Measurements from ENCODE around the gene DOLK.

The DOLK gene

GRCh38 chr9:128936171-128936865, 11.1 kb downstream of the DOLK start:
- DNase-seq = no peak

DNA sequence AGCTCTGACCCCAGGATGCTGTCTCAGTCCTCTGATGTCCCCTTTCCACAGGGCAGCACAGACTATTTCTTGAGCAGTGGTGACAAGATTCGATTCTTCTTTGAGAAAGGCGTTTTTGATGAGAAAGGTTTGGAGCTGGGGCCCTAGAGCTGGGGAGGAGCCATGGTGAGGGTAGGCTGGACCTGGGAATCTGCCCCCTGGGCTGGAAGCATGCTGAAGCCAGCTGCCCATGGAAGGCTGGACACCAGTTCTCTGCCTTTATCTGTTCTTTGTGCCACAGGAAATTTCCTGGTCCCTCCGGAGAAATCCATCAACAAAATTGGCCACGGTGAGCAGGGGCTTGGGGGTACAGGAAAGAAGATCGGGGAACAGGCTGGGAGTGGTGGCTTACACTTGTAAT, 13.7 kb downstream of the DOLK start:
- DNase-seq = no peak

GRCh38 chr9:128929560-128929959, 17.8 kb downstream of the DOLK start:
- no peak for DNase-seq

DNA sequence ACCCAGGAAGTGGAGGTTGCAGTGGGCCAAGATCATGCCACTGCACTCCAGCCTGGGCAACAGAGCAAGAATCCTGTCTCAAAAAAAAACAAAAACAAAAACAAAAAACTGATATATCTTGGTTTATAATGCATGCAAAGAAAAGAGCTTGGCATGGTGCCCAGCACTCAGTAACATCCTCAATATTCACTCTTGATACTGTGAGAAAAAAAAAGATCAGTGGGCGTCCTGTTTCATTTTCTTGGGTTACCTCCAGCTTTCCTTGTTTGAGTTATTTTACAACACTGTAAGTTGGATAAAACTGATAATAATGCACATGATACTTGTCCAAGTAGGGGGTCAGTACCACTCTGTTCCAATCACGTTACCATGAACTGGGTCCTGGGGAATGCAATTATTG, 18.8 kb downstream of the DOLK start:
- peak in 2 of 58 donors; percentile 10 to 22 for DNase-seq

DNA sequence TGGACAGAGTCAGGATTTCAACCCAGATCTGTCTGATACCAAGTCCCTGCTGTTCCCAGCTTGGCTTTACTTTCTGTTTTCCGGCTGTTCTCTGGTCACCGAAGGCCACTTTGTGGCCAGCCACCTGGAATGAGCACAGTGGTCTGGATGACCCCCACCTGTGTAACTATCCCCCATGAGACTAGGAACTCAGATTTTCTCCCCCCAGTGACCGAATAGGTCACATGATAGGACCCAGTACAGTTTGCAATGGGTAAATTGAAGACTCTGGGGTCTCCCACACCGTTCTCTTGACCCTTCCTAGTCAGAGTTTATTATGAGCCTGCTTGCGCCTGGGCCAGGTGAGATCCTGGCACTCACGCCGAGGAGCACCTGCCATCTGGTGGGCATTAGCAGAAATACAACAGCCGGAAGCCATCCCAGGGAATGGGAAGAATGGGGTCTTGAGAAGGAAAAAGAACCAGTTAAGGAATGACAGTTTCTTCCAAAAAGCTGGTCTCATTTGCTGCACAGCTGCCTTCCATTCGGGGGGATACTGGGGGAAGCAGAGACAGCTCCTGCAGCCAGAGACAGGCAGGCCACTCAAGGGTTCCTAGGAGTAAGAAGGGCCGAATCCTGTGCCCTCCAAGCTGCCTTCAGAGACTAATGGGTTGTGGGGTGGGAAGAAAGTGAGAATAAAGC, 19.5 kb downstream of the DOLK start:
- DNase-seq = peak in 25 of 58 donors; percentile 5 to 63 (median 30)

GRCh38 chr9:128923493-128923883, 23.9 kb downstream of the DOLK start:
- DNase-seq = no peak

DNA sequence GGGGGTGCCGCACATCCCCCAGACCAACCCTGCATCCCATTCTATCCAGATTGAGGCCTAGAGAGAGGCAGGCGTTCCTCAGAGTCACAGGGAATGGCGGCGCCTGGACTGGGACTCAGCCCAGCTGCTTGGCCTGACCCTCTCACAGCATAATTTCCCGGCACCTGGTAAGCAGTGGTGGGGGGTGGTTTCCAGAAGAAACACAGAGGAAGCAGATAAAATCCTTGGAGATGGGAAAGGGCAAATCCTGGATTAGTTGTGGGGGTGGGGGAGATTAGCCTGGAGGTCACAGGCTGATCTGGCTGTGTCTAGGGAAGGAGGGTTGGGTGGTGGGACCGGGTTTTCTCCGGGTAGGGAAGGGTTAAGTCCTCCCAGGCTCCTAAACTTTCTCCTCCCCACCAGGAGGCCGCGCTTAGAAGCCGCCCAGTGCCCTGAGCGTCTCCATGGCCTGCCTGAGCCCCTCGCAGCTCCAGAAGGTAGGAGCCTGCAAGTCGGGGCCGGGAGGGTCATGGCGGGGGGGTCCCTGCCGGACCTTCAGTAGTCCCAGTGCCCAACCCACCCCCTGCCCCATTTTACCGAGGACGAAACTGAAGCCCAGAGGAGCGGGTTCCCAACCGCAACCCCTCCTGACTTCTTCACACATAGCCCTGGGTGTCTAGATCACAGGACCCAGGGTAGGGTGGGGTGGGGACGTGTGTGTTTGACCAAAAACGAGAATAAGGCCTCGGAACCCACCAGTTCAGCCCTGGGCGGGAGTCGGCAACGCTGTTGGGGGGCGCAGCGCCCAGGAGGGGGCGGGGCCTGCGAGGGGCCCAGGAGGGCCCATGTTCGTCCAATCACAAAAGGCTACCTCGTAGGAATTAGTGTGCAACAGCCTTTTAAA, 25.3 kb downstream of the DOLK start:
- DNase-seq = peak in 7 of 58 donors; percentile 11 to 52 (median 23)

- peak in 56 of 58 donors; percentile 17 to 93 (median 74) for DNase-seq
Observed at GRCh38 chr9:128920381-128921058, 26.9 kb downstream of the DOLK start, which contains the start of gene PHYHD1. TSS of gene PHYHD1 (plus strand) at chr9:128920982. CDS start at chr9:128922324, 1,342 bp downstream.

DNA sequence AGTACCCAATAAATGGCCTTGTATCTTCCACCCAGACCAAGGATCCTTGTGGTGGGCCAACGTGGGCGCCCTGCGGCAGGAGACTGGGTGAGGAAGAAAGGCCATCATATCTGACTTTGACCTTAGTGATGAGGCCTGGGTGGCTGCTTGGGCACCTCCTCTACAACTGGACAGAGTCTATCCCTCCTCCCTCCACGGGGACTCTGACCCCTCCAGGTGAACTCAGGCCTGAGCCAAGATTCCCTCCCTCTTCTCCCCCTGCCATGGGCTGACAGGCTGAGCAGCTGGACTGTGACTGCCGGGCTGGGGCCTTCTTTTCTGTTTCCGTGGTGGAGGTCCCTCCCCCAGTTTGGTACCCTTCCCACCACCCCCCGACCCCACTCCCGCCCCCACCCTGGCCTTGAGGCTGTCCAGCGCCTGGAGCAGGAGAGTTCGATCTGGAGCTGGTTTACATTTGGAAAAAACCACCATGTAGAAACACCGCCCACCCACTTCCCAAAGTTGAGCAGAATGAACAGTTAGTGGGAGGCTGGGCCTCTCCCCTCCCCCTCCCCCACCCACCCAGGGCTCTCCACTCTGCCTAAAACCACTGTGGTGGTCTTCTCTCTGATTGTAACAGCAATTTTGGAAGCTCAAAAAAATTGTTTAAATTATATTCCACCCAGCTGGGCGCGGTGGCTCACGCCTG, 27.9 kb downstream of the DOLK start:
- no peak for DNase-seq

DNA sequence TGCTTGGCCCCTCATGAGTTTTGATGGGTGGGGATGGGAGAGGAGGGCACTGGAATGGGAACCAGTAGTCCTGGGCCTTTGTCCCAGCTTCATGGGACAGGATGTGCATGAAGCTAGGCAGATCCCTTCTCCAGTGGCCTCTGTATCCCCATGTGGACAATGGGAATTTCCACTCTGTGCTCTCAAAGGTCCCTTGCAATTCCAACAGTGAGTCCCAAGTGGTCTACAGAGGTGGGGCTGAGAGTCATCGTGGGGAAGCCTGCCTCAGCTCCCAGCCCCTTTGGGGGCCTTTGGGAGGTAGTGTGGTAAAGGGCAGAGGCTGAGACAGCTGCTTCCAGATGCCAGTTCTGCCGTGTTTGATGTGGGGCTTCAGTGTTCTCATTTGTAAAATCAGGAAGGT, 28.5 kb downstream of the DOLK start:
- DNase-seq = no peak

GRCh38 chr9:128917151-128917849, 30.1 kb downstream of the DOLK start:
- DNase-seq = peak in 50 of 58 donors; percentile 16 to 87 (median 60)

DNA sequence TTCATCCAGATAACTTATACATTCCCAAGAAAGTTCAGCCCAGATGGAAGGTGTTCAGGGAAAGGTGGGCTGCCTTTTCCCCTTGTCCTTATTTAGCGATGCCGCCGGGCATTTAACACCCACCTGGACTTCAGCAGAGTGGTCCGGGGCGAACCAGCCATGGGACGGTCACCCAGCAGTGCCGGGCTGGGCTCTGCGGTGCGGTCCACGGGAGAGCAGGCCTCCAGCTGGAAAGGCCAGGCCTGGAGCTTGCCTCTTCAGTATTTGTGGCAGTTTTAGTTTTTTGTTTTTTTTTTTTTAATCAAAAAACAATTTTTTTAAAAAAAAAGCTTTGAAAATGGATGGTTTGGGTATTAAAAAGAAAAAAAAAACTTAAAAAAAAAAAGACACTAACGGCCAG, 30.7 kb downstream of the DOLK start:
- no peak for DNase-seq

DNA sequence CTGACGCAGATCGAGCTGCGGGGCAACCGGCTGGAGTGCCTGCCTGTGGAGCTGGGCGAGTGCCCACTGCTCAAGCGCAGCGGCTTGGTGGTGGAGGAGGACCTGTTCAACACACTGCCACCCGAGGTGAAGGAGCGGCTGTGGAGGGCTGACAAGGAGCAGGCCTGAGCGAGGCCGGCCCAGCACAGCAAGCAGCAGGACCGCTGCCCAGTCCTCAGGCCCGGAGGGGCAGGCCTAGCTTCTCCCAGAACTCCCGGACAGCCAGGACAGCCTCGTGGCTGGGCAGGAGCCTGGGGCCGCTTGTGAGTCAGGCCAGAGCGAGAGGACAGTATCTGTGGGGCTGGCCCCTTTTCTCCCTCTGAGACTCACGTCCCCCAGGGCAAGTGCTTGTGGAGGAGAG, 31.2 kb downstream of the DOLK start:
- DNase-seq = peak in 4 of 58 donors; percentile 14 to 43 (median 32)

DNA sequence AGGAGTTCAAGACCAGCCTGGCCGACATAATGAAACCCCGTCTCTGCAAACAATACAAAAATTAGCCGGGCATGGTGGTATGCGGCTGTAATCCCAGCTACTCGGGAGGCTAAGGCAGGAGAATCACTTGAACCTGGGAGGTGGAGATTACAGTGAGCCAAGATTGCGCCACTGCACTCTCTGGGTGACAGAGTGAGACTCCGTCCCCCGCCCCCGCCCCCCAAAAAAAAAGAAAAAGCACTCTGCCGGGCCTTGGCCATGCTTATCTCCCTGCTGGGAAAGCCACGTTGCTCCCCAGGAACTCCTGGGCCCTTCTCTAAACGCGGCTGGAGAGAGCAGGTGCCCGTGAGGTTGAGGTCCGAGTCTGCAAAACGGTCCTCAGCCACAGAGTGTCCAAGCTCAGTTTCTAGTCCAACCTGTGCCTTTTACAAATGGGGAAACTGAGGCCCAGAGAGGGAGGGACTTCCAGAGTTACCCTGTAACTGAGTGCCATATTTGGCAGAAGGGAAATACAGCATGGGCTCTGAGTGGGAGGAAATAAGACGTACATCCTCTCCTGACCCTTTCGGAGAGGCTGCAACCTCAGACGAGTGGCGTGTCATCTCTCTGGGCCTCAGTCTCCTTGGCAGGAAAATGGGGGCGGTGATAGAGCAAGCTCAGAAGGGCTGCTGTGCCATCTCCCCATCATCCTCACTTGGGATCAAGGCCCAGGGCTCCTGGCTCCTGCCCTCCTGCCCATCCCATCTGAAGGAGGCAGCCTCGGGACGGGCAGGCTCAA, 33.2 kb downstream of the DOLK start:
- DNase-seq = no peak

DNA sequence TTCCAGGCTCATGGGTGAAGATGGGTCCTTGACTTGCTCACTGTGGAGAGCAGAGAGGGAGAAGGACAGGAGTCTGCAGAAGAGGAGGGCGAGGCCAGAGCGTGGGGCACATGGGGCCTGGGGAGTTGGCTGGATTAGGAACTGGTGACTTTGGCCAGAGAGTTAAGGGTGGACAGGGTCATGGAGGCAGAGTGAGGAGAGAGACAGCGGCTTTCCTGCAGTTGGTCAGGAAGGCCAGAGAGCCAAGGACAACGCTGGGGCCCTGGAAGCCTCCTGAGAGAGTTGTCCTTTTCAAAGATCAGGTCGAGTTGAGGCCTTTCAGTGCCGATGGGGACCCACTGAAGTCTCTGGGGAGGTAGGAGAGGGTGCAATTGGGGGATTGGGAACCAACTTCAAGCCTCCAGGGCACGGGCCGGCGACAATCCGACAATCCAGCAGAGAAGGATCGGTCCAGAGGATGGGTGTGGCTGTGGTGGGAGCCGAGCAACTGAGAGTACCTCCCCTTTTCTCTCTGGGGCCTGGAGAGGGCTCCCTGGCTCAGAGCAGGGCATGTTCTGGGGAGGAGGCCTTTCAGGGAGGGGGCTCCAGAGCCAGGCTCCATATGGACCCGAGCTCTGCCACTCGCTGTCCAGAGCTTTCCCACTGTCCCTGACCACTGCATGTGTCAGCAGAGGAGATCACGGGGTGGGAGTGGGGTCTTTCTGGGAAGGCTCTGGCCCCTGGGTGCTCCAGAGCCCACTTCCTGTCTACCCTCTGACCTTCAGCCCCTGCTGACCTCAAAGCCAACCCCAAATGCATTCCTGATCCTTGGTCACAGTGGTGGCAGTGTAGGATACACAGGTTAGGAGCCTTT, 34.1 kb downstream of the DOLK start:
- no peak for DNase-seq

- peak in 1 of 58 donors; percentile 51 for DNase-seq
Observed at GRCh38 chr9:128912270-128912853, 35.0 kb downstream of the DOLK start.

- DNase-seq = peak in 4 of 58 donors; percentile 27 to 58 (median 33)
Observed at GRCh38 chr9:128911529-128912035, 35.8 kb downstream of the DOLK start.
